ENCODE data around the gene PECR.

- TF ChIP-seq CTCF (IDR thresholded peaks at IDR 0.05 in 8 of 11, conservative IDR thresholded peaks at IDR 0.05 in 3 of 11) (no peak), POLR2A (IDR thresholded peaks at IDR 0.05) (no peak)
These were observed 69.3 kb downstream of the PECR start for GRCh38 chr2:216012133-216012829.

All from spleen (tissue), 7 donors.